Adrenal gland (tissue), 12 donors: Measurements from ENCODE around the gene RPL12. TPM values are rescaled to one million over a fixed set of nuclear protein-coding genes. Genes with fewer than 3 reads are reported as not detected.
A peak's percentile ranks its signal among the peaks of the same experiment; 100 is the strongest.

Source experiments
- DNase-seq, 7 donors: peaks; one replicate each; pipeline ENCODE4 v3.0.0-alpha.2; 2019 to 2020
- H3K27ac ChIP-seq, 5 donors: fragments of 200-600 bp; sonication (generic) in 4 of 5; 1 replicate in 3 of 5; 2 replicates in 2 of 5; pipeline versions ENCODE4 v1.5.1 to v1.8.0; 2016 to 2020; ENCODE audit warnings: mild to moderate bottlenecking in 1 of 5
- H3K27me3 ChIP-seq: fragments of 200-600 bp; 2 replicates; pipeline ENCODE4 v1.8.0; 2021
- H3K36me3 ChIP-seq, 2 donors: fragments of 200-600 bp; replicated peaks in 1 of 2; 1 replicate in 1 of 2; 2 replicates in 1 of 2; pipeline versions ENCODE4 v1.5.1 to v1.8.0; 2018 to 2022
- H3K4me1 ChIP-seq, 2 donors: fragments of 200-600 bp; replicated peaks in 1 of 2; 1 replicate in 1 of 2; 2 replicates in 1 of 2; pipeline versions ENCODE4 v1.5.1 to v1.8.0; 2018 to 2021
- H3K4me3 ChIP-seq, 4 donors: fragments of 200-600 bp; sonication (generic) in 3 of 4; one replicate each; pipeline ENCODE4 v1.5.1; 2016 to 2018
- H3K9me3 ChIP-seq, 3 donors: fragments of 200-600 bp; sonication (generic) in 1 of 3; replicated peaks in 1 of 3; 1 replicate in 2 of 3; 2 replicates in 1 of 3; pipeline versions ENCODE4 v1.5.1 to v1.8.0; 2016 to 2021
- POLR2A ChIP-seq, 2 donors: fragments of 450-650 bp; IDR thresholded peaks; one replicate each; pipeline ENCODE4 v1.6.1; 2017; ENCODE audit warnings: antibody characterized with exemption in 2 of 2, mild to moderate bottlenecking in 2 of 2, moderate library complexity in 1 of 2
- WGBS, 4 donors: extraction: QIAGEN DNeasy Blood & Tissue Kit in 2 of 4; methylation state at CpG; one replicate each; pipeline versions ENCODE4 v1.1.5 to v1.1.7; 2013 to 2017; 5-methylcytosine and 5-hydroxymethylcytosine counted together
- intact Hi-C, 2 donors: fragments of 100-400 bp; cut with DNase I; formaldehyde crosslinking; loops; one replicate each; pipeline versions ENCODE4 v1.14.1 to v1.15.0; 2022 to 2023
- polyA plus RNA-seq, 3 donors: library from polyadenylated mRNA; stranded (reverse); fragments of 200-250 nt in 2 of 3; fragments of 350-450 nt in 1 of 3; fragmentation: Illumina TruSeq in 1 of 3; extraction: RNeasy Lipid Tissue Mini Kit (QIAGEN cat#74804) in 1 of 3; gene quantifications; one replicate each; pipeline ENCODE4 v1.2.3, GENCODE V29; 2013 to 2014
- total RNA-seq, 9 donors: library from RNA; depleted of rRNA in 4 of 9; stranded (reverse); fragments of >200 nt in 4 of 9; fragments of 120-200 nt in 1 of 9; fragmentation: NEBNext Ultra II Directional in 1 of 9; extraction: Animal tissue kit (Norgen Biotek cat#: 25700) in 1 of 9; gene quantifications; one replicate each; pipeline versions ENCODE4 v1.1.0 to v1.2.4, GENCODE V29; 2013 to 2023
- TF ChIP-seq, protein P1 (sequence below), 6 experiments: fragments of 450-650 bp in 4 of 6; fragments of 200-600 bp in 2 of 6; sonication (generic) in 1 of 6; IDR thresholded peaks; 1 replicate in 5 of 6; 2 replicates in 1 of 6; pipeline versions ENCODE4 v1.5.1 to v1.8.0; 2016 to 2021; ENCODE audit warnings: antibody characterized with exemption in 6 of 6, mild to moderate bottlenecking in 2 of 6, moderate library complexity in 1 of 6
- donor health status: healthy with polysubstance abuse.
- donor health status: Bipolar disorder and iron deficiency.
- donor health status: DM: yes; HTN: yes; CAD: no.
- donor health status: DM: no; HTN: no; CAD: no.
- donor health status: DM: no; HTN: no; CAD: no.
- donor health status: DM: yes; HTN: yes; CAD: no.

Gene RPL12
- total and polyA plus RNA-seq, 12 donors = 879 to 4,212 (median 1,523) TPM

GRCh38 chr9:127500399-127500798, 49.2 kb upstream of the RPL12 start:
- TF ChIP-seq, protein P1, sequence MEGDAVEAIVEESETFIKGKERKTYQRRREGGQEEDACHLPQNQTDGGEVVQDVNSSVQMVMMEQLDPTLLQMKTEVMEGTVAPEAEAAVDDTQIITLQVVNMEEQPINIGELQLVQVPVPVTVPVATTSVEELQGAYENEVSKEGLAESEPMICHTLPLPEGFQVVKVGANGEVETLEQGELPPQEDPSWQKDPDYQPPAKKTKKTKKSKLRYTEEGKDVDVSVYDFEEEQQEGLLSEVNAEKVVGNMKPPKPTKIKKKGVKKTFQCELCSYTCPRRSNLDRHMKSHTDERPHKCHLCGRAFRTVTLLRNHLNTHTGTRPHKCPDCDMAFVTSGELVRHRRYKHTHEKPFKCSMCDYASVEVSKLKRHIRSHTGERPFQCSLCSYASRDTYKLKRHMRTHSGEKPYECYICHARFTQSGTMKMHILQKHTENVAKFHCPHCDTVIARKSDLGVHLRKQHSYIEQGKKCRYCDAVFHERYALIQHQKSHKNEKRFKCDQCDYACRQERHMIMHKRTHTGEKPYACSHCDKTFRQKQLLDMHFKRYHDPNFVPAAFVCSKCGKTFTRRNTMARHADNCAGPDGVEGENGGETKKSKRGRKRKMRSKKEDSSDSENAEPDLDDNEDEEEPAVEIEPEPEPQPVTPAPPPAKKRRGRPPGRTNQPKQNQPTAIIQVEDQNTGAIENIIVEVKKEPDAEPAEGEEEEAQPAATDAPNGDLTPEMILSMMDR (IDR thresholded peaks at IDR 0.05) = no peak
- TF ChIP-seq POLR2A (IDR thresholded peaks at IDR 0.05) = no peak
- H3K36me3 ChIP-seq = peaks cover 0 to 40% of the 10 kb centered on the region in 2 donors
- H3K4me3 ChIP-seq = no peak overlapping the region

GRCh38 chr9:127498298-127498697, 47.1 kb upstream of the RPL12 start:
- Histone ChIP-seq H3K36me3 (peaks cover 0 to 38% of the 10 kb centered on the region in 2 donors), H3K27ac (peak overlapping the region in 3 of 5 donors; percentile 14 to 34 (median 30))
- intact Hi-C loops = no loop called here

More at GRCh38 chr9:127500399-127500798, 49.2 kb upstream of the RPL12 start:
- 84 to 94% (median 91%) methylated on average over 6 of the region's 6 CpGs for WGBS, 4 donors
- Histone ChIP-seq H3K4me1 (peaks cover 12 to 24% of the 10 kb centered on the region in 2 donors), H3K27me3 (no peaks in the 10 kb centered on the region), H3K27ac (no peak overlapping the region), H3K9me3 (no peaks in the 10 kb centered on the region)
- intact Hi-C loops = loop anchor here (5.0 to 10.0 kb wide), 3 partner anchors 87 to 424 kb away; partner anchors contain the start of gene TOR2A (in 1 of the 2)
- no peak for DNase-seq

GRCh38 chr9:127497656-127498290, 46.6 kb upstream of the RPL12 start:
- Histone ChIP-seq H3K4me1 (peaks cover 14 to 24% of the 10 kb centered on the region in 2 donors), H3K36me3 (peaks cover 0 to 38% of the 10 kb centered on the region in 2 donors), H3K9me3 (no peaks in the 10 kb centered on the region), H3K27ac (peak overlapping the region in 3 of 5 donors; percentile 14 to 34 (median 30)), H3K4me3 (no peak overlapping the region), H3K27me3 (no peaks in the 10 kb centered on the region)
- no peak for DNase-seq
- TF ChIP-seq, protein P1 (IDR thresholded peaks at IDR 0.05) = no peak
- TF ChIP-seq POLR2A (IDR thresholded peaks at IDR 0.05) = no peak
- 86 to 90% (median 89%) methylated on average over 10 to 13 of the region's 13 CpGs for WGBS, 4 donors
- intact Hi-C loops = no loop called here

More at GRCh38 chr9:127498298-127498697, 47.1 kb upstream of the RPL12 start:
- DNase-seq = peak in 1 of 7 donors; percentile 27
- H3K4me3 ChIP-seq = no peak overlapping the region
- no peaks in the 10 kb centered on the region for H3K27me3 ChIP-seq
- 60 to 67% (median 62%) methylated on average over 3 to 5 of the region's 5 CpGs for WGBS, 4 donors
- no peaks in the 10 kb centered on the region for H3K9me3 ChIP-seq
- TF ChIP-seq POLR2A (IDR thresholded peaks at IDR 0.05) = no peak
- TF ChIP-seq, protein P1 (IDR thresholded peaks at IDR 0.05) = no peak
- peaks cover 14 to 24% of the 10 kb centered on the region in 2 donors for H3K4me1 ChIP-seq

- peak overlapping the region in 3 of 5 donors; percentile 81 to 92 (median 91) for H3K27ac ChIP-seq
- H3K4me1 ChIP-seq = peaks cover 14 to 24% of the 10 kb centered on the region in 2 donors
- no peaks in the 10 kb centered on the region for H3K9me3 ChIP-seq
- peaks cover 0 to 42% of the 10 kb centered on the region in 2 donors for H3K36me3 ChIP-seq
- intact Hi-C loops = no loop called here
- TF ChIP-seq, protein P1 (IDR thresholded peaks at IDR 0.05) = no peak
- no peak for TF ChIP-seq POLR2A (IDR thresholded peaks at IDR 0.05)
- H3K27me3 ChIP-seq = no peaks in the 10 kb centered on the region
- no peak overlapping the region for H3K4me3 ChIP-seq
- 80 to 92% (median 92%) methylated on average over 6 to 12 of the region's 12 CpGs; no CpG with 5 or more reads in 1 of the 4 donors for WGBS, 4 donors
- DNase-seq = peak in 1 of 7 donors; percentile 28
Observed at GRCh38 chr9:127496974-127497373, 45.8 kb upstream of the RPL12 start.
